NCI-H345 treated with DMSO at 0.1 percent for 48 hours (cell line): ENCODE measurements around the gene SPSB4.

ENCODE experiments used
- DNase-seq: peaks from one replicate; lab custom pipeline; 2025; ENCODE audit not compliant: unreplicated experiment; lab: John Stamatoyannopoulos, UW

The SPSB4 gene

DNA sequence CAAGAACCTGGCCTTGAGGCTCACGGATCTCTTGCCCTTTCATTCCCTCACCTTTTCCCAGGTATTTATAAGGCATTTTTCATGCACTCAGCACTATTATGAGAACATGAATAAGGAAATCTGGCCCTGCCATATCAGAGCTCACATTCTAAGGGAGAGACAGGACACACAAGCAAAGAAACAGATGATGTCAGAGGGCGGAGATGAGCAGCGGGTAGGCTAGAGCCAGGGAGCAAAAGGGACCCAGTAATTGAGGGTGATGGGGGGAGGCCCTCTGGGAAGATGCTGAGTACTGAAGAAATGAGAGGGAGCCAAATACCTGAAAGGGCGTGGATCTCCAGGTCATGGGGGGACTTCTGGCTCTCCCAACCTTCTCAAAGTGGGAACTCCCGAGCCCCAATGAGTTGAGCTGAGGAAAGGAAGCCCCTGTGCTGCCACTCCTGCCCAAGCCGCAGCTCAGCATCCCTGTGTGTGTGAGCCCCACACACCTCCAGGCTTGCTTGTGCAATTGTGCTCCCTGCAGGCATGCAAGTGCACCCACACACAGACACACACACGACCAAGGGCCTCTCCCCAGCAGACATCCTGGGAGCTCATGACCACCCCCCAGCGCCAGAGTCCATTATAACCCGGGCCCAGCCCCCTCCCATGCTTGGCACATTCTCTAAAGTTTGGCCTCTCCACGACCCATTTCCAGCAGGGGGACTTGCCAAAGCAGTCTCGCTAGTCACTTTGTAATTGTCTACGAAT is 99.1 kb downstream of the SPSB4 start:
- no peak for DNase-seq

DNA sequence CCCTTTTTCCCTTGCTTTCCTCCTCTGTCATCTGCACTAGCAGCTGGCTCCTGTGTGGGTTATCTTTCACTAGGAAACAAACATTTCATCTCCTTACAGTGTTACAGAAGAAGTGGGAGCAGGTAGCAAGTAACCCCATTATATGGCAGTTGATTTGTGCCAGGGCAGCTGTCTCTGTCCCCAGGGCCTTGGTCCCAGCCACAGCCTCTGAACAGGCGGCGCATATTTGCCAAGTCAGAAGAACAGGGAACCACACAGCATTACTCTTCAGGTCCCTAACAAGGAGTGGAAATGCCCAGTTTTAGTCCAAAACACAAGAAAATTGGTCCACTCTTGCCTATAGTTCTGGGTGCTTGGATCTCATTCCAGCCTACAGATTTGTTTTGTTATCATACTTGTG is 99.8 kb downstream of the SPSB4 start:
- no peak for DNase-seq

DNA sequence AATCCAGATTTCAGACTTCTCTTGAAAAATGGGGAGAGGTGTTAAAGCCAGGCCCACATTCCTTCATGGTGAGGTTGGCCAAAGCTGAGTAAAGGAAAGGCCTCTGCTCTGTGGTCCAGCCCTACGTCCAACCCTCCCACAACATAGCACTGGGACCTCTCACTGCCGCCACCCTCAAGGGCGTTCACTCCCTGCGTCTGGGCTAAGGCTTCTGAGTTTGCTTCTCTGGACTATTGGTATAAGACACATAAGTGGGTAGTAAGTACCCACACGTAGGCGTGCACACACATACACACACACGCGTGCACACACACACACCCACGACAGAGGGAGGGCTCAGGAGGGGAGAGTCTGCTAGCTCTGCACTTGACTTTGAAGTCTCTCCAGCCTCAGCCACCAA is 100.3 kb downstream of the SPSB4 start:
- DNase-seq: no peak

DNA sequence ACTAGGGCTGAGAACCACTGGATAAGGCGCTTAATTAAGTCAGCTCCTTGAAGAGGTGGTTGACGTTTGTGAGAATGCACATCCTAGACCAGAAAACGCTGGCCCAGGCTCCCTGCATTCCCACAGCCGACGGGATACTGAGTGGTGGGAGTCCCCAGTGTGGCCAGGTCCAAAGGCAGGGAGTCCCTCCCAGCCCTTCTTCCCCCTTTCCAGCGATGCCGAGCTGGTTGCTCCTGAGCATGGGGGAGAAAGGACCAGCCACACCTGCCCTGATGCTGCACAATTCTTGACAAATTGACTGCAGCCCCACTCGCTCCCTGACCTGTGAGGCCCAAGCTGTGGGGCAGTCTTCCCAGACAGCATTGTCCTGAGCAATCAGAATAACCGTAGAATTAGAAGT is 101.0 kb downstream of the SPSB4 start:
- no peak for DNase-seq

DNA sequence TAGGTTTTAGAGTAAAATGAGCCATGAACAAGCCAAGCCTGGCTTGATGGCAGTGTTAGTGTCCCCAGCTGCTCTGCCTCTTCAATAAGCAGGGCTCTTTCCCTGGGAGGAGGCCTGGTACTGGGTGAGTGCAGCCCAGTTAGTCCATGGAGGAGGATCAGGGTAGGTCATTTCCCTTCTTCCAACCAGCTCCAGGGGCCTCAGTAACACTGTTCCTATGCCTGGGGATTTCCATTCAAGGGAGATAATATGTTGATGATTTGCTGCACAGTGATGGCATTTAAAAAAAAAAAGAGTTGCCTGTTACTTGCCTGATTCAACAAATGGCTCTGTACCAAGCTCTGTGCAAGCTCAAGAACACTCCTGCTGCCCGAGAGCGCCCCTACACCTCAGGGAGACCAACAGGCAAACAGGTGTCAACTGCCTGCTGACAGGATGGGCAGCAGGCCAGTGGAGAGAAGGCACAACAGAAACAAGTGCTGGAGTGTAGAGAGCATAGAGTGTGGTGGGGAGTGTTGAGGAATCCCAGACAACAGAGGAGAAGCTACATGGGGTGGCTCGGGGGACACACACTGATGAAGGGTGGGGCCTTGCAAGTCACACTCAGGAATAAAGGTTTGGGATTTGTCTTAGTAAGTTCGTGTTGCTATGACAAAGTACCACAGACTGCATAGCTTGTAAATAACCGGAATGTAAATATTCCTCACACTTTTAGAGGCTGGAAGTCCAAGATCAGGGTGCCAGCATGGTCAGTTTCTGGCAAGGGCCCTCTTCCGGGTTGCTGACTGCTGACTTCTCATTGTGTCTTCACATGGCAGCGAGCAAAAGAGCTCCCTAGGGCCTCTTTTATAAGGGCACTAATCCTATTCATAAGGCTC is 101.9 kb downstream of the SPSB4 start:
- no peak for DNase-seq

DNA sequence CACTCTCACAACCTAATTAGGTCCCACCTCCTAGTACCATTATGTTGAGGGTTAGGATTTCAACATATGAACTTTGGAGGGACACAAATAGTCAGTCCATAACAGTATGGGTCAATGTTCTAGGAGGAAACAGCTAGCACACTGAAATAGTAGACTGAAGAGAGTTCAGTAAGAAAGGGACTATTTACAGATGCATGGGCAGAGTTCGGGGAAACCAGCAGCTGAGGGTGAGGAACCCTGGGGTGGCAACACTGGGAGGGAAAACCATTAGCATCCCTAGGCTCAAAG is 102.5 kb downstream of the SPSB4 start:
- DNase-seq: no peak

DNA sequence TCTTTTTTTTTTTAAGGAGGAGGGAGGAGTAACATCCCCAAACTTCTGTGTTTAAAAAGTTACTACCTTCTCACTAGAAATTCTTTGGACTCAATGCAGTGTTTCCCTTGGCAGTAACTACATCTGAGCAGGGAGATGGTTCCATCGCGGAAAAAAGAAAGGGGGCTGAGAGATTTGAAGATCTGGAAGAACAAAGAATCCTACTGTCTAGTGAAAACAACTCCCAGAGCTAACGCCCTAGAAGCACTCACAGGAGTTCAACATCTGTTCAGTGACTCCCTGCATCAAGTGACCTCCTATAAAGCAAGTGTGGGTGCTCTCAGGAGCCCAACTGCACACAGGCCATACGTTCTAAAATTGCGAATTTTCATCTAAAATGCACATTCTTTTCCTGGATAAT is 113.7 kb downstream of the SPSB4 start:
- DNase-seq: no peak

DNA sequence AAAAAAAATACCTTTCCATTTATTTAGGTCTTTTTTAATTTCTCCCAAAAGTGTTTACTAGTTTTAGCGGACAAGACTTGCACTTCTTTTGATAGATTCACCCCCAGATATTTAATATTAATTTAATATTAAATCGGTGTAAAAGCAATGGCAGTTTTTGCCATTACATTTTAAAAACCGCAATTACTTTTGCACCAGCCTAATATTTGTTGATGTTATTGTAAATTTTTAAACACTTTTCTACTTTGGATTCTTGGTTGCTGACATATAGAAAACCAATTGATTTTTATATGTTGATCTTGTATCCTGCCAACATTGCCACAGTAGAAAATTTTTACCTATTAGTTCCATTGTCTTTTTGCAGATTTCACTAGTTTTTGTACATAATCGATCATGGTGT is 116.5 kb downstream of the SPSB4 start:
- no peak for DNase-seq

DNA sequence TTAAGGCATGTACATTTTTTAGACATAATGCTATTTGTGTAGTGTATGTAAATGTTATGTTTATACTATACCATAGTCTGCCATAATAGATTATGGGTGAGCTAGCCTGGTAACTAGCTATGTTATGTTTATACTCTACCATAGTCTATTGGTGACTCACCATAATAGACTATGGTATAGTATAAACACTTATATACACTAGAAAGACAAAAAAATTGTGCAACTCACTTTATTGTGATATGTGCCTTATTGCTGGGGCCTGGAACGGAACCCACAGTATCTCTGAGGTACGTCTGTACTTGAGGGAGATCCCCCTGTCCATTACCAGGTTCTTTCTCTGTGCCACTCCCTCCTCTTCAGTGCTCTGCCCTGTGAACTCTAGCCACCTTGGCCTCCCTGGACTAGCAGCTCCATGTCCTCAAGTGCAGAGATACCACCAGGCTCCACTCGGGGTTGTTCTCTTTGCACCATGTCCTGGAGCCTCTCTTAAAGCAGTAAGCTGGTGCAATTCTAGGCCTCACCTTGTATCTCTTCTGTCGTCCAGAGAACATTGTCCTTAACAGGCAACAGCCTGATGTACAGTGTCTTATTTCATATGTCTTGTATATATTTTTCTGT is 119.6 kb downstream of the SPSB4 start:
- DNase-seq: no peak

DNA sequence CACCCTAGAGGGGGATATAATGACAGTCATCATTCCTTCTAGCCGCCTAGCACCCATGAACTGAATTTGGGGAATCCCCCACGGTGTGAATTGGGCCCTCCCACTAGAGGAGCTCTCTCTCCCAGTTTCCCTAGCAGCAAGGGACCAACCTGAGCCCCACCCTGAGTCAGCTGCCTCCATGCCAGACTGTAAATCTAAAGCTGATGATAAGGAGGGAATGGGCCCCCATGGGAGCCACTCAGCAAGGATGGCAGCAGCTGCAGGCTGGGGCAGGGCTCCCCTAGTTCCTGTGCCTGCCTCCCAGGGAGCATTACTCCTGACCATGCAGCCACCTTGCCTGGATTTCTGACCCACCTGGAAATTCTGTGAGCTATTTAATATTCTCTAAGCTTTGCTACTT is 123.5 kb downstream of the SPSB4 start:
- no peak for DNase-seq

DNA sequence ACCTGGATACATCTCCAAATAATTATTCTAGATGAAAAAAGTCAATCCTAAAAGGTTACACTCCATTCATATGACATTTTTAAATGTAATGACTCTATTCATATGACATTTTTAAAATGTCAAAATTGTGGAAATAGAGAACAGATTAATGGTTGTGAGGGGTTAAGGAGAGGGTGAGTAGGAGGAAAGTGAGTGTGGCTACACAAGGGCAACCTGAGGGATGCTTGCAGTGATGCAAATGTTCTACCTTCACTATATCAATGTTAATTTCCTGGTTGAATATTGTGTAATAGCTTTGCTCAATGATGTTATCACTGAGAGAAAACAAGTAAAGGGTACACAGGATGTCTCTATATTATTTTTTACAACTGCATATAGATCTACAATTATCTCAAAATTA is 125.6 kb downstream of the SPSB4 start:
- no peak for DNase-seq

DNA sequence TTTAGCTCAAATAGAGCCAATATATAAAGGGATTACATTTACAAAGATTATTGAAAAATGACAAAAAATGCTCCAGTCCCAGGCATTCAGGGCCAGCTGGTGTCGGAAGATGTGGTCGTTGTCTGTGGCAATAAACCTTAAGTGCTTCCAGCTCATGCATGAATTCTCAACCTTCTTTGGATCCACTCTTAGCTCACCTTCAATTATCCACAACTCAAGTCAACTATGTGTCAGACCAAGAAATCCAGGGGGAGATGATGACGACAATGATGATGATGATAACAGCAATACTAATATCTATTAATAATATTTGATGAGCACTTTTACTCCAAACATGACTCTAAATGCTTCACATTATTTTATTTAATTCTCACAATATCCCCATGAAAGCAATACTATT is 126.9 kb downstream of the SPSB4 start:
- no peak for DNase-seq

DNA sequence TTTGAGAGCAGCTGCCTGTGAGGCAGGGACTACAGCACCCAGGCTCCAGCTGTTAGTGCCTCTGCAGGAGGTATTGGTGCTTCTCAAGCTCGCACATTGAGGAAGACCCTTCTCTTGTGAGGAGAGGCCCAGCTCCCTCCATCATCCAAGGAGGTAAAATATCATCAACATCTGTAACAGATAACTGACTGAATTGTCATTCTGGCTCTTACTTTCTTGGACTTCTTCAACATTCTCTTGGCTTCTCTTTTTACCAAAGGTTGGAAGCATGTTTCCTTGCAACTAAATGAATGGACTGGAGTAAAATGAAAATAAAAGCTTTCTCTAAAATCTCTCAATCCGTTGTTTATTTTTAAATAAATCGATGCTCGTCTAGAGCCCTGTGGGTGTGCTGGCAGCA is 127.4 kb downstream of the SPSB4 start:
- DNase-seq: no peak

DNA sequence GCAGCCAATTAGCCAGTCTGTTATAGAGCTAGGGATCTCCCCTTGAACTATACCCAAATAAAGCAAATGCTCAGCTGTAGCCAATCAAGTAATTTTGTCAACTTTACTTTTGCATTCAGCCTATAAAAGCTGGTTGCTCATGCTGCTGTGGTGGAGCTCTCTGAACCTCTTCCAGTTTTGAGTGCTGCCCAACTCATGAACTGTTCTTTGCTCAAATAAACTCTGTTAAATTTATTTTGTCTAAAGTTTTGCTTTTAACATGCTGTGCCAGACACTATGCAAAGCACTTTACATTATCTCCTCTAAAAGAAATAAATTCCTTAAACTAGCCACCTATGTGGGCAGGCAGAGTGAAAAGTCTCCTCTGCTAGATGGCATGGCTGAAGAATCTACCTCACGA is 128.8 kb downstream of the SPSB4 start:
- no peak for DNase-seq

DNA sequence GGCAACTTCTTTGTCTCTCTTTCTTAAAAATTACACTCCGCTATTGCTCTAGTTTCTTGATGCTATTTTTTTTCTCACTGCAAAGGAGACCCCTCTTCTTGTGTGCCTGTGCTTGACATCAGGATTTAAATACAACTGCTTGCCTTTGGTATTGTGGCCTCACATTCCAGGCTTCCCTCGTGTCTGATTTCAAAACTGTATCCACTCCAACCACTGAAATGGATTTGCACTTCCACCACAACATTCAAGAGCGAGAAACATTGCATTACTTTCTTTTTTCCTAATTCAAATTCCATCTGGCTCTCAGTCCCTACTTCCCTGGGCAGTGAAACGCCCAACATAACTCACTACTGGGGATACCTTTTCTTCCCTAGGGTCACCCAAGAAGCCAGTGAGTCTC is 130.0 kb downstream of the SPSB4 start:
- DNase-seq: no peak

DNA sequence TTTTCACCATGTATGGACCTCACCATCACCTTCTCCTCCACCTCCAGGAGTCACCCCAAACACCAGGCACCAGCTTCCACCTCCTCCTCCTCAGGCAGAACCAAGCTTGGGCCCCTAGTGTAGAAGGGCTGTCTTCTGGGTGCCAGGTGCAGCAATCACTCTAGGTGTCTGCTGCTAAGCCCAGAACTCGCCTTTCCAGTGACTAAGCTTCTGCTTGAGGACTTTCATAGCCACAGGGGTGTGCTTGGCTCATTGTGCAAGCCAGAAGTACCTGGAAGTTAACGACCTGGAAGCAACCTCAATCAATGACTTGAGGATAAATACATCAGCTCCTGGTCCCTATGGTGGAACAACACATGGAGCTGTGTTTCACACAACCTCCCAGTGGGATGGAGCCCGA is 130.7 kb downstream of the SPSB4 start:
- no peak for DNase-seq

DNA sequence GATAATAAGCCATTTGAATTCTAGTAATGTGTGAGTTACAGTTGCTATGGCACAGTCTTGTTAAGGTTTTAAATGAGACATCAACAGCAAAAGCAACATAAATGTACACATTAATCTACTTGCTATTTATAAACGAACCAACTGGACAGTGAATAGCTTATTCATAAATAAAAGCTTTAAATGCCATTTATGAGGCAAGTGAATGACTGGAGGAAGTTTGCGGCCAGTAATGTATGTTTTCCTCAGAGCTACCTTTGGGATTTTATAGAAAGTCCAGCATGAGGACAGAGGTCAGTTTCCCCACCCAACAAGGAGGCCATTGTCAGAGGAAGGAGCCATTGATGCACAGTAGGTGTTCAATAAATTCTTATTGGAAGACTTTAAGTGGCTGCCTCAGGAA is 132.5 kb downstream of the SPSB4 start:
- DNase-seq: no peak

DNA sequence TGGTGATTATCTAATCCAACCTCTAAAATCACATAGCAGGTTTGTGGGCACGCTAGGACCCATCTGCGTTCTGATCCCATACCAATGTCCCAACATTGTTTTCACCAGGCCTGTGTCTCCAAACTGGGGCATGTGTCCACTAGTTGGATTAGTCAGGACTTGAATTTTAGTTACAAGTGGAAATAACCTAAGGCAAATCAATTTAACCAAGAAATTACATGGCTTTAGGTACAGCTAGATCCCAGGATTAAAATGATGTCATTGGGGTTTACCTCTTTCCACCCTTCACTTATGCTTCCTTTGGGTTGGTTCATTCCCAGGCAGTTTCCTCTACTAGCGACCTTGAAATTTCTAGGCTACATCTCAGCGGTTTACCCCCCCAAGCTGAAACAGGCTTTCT is 133.3 kb downstream of the SPSB4 start:
- no peak for DNase-seq

DNA sequence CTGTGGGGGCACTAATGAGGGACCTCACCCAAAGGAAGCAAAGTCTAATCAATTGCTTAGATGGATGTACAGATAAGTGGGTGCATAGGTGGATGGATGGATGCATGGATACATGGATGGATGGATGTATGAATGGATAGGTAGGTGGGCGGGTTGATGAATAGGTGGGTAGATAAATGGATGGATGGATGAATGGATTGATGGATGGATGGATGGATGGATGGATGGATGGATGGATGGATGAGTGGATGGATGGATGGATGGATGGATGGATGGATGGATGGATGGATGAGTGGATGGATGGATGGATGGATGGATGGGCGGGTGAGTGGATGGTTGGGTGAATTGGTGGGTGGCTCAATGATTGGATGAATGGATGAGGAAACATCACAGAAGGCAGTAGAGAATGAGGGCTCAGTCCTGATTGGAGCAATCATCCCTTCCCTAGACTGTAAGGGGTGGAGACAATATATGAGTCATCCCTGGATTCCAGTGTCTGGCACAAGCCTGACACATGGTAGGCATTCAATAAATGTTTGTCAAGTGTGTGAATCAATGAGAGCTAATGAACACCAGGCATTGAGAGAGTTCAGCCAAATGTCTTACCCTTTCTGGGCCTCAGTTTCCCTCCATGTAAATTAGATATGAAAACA is 140.1 kb downstream of the SPSB4 start:
- no peak for DNase-seq

DNA sequence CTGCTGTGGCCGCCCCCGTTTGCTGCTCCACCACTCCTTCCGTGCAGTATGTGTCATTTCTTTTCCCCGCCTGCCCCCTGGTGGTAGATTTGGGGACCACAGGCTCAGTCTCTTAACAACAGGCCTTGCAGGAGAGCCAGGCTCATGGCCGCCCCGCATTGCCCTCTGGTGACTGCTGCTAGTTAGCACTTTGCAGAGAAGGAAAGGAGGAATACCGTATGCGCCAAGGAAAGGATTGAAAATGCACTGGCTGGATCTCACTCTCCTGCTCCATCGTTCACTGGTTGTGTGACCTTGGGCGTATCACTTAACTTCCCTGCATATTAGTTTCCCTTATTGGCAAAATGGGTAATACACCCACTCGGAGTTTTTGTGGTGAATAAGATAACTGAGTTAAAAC is 141.2 kb downstream of the SPSB4 start:
- DNase-seq: peak; percentile 59

DNA sequence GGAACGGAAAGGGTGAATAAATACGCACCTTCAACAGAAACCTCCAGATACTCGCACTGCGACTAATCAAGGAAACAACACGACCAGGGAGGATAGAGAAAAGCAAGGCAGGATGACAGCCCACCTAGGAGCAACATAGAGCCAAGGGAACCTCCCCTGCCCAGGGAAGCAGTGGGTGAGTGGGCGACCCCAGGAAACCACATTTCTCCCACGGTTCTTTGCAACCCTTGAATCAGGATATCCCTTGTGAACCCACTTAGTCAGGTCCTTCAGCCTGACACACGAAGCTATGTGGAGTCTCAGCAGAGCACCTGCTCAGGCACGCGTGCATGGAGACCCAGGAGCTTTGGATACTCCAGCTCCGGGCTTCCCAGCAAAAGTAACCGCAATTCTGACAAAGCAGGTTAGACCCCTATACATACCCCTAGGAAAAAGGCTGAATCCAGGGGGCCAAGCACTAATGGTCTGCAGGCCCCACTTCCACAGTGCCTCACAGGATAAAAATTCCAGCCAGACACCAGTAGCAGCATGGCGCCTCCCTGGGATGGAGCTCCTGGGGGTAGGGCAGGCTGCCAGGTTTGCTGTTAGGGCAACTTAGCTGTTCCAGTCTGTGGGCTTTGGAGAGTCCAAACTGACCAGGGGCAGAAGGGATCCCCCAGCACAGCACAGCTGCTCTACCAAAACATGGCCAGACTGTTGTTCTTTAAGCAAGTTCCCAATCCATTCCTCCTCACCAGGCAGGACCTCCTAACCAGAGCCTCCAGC is 142.1 kb downstream of the SPSB4 start:
- no peak for DNase-seq
